ENCODE measurements around the gene ZMIZ2. TPM values are rescaled to one million over a fixed set of nuclear protein-coding genes. Genes with fewer than 3 reads are reported as not detected.

Gene ZMIZ2
- total and polyA plus RNA-seq, 2 of the 8 experiments (the other 6 are each of a cell fraction or from before 2014, with no cell fraction given): 24.4 to 66.4 TPM

GRCh38 chr7:44797329-44798258 lies 48.9 kb downstream of the ZMIZ2 start (continued):
- TF ChIP-seq, protein P1, sequence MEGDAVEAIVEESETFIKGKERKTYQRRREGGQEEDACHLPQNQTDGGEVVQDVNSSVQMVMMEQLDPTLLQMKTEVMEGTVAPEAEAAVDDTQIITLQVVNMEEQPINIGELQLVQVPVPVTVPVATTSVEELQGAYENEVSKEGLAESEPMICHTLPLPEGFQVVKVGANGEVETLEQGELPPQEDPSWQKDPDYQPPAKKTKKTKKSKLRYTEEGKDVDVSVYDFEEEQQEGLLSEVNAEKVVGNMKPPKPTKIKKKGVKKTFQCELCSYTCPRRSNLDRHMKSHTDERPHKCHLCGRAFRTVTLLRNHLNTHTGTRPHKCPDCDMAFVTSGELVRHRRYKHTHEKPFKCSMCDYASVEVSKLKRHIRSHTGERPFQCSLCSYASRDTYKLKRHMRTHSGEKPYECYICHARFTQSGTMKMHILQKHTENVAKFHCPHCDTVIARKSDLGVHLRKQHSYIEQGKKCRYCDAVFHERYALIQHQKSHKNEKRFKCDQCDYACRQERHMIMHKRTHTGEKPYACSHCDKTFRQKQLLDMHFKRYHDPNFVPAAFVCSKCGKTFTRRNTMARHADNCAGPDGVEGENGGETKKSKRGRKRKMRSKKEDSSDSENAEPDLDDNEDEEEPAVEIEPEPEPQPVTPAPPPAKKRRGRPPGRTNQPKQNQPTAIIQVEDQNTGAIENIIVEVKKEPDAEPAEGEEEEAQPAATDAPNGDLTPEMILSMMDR (IDR thresholded peaks at IDR 0.05; ENCODE audit: control extremely low read depth in 1 of 3, insufficient read depth in 1 of 3, low read depth in 1 of 3, low read length in 3 of 3): peak; percentile 33 to 68 (median 54); a peak in 3 of 4 replicates
- TF ChIP-seq TEAD4 (IDR thresholded peaks at IDR 0.05; ENCODE audit: low read depth, low read length): no peak
- TF ChIP-seq TAF7 (optimal IDR thresholded peaks at IDR 0.05; ENCODE audit: borderline replicate concordance, low read depth, low read length): peak; percentile 65
- TF ChIP-seq SIRT6 (IDR thresholded peaks at IDR 0.05; ENCODE audit: low read length): peak; percentile 7
- no peak for TF ChIP-seq RNF2 (IDR thresholded peaks at IDR 0.05; ENCODE audit: borderline replicate concordance, low read depth, low read length, missing control alignments, poor library complexity, severe bottlenecking)
- TF ChIP-seq CHD7 (IDR thresholded peaks at IDR 0.05; ENCODE audit: insufficient replicate concordance, low read length): peak; percentile 53

All from H1 (cell line).